ENCODE results near the gene XRCC6.

DNA sequence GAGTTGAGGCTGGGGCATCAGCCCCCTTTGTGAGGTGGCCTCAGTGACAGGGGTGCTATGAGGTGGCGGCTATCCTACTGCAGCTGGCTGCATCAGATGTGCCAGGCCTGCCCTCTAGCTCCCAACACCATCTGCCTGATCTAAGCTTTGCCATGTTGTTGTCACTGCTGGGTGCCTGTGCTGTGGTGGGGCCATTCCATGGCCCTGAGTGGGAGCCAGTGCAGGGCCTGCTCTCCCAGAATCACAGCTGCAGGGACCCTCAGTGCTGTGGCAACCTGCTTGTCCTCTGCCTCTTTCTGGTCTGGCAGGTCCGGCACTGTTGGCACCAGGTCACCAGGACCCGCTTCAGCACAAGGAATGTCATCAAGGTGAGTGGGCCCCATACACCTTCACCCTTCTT, 69.4 kb downstream of the XRCC6 start:
- TF ChIP-seq GRHL2 (CRISPR knock-in tag; IDR thresholded peaks at IDR 0.05; ENCODE audit: insufficient replicate concordance, severe bottlenecking) (no peak), CREB1 (CRISPR knock-in tag; IDR thresholded peaks at IDR 0.05) (no peak), NR3C1 (CRISPR knock-in tag; conservative IDR thresholded peaks at IDR 0.05; ENCODE audit: low read depth) (no peak), CTCF (IDR thresholded peaks at IDR 0.05) (no peak), NFYB (CRISPR knock-in tag; conservative IDR thresholded peaks at IDR 0.05; ENCODE audit: low read depth) (no peak), ZNF263 (CRISPR knock-in tag; IDR thresholded peaks at IDR 0.05; ENCODE audit: low read depth) (no peak)
- TF ChIP-seq, protein P1, sequence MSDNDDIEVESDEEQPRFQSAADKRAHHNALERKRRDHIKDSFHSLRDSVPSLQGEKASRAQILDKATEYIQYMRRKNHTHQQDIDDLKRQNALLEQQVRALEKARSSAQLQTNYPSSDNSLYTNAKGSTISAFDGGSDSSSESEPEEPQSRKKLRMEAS (CRISPR knock-in tag; IDR thresholded peaks at IDR 0.05), result no peak
- TF ChIP-seq, protein P2, sequence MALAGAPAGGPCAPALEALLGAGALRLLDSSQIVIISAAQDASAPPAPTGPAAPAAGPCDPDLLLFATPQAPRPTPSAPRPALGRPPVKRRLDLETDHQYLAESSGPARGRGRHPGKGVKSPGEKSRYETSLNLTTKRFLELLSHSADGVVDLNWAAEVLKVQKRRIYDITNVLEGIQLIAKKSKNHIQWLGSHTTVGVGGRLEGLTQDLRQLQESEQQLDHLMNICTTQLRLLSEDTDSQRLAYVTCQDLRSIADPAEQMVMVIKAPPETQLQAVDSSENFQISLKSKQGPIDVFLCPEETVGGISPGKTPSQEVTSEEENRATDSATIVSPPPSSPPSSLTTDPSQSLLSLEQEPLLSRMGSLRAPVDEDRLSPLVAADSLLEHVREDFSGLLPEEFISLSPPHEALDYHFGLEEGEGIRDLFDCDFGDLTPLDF (CRISPR knock-in tag; IDR thresholded peaks at IDR 0.05), result no peak
